ENCODE results near the gene MALAT1. TPM values are rescaled to one million over a fixed set of nuclear protein-coding genes. Genes with fewer than 3 reads are reported as not detected.
A peak's percentile ranks its signal among the peaks of the same experiment; 100 is the strongest.

The MALAT1 gene
- total and polyA plus RNA-seq, 2 of the 13 experiments (the other 11 are each of a cell fraction or from before 2014, with no cell fraction given) = 143 to 1,237 TPM

GRCh38 chr11:65468874-65469333 is 29.9 kb upstream of the MALAT1 start (continued):
- TF ChIP-seq, protein P1, sequence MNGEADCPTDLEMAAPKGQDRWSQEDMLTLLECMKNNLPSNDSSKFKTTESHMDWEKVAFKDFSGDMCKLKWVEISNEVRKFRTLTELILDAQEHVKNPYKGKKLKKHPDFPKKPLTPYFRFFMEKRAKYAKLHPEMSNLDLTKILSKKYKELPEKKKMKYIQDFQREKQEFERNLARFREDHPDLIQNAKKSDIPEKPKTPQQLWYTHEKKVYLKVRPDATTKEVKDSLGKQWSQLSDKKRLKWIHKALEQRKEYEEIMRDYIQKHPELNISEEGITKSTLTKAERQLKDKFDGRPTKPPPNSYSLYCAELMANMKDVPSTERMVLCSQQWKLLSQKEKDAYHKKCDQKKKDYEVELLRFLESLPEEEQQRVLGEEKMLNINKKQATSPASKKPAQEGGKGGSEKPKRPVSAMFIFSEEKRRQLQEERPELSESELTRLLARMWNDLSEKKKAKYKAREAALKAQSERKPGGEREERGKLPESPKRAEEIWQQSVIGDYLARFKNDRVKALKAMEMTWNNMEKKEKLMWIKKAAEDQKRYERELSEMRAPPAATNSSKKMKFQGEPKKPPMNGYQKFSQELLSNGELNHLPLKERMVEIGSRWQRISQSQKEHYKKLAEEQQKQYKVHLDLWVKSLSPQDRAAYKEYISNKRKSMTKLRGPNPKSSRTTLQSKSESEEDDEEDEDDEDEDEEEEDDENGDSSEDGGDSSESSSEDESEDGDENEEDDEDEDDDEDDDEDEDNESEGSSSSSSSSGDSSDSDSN (CRISPR knock-in tag; IDR thresholded peaks at IDR 0.05) = no peak
- no peak for TF ChIP-seq SRSF4 (IDR thresholded peaks at IDR 0.05; ENCODE audit: low read depth, low read length, poor library complexity, severe bottlenecking)
- peak; percentile 44; the same call in 1 of the 2 replicates for TF ChIP-seq KAT7 (CRISPR knock-in tag; IDR thresholded peaks at IDR 0.05; ENCODE audit: borderline replicate concordance)
- TF ChIP-seq ZEB1 (IDR thresholded peaks at IDR 0.05; ENCODE audit: insufficient replicate concordance, low read depth) = no peak
- TF ChIP-seq RCOR2 (CRISPR knock-in tag; IDR thresholded peaks at IDR 0.05) = no peak
- no peak for TF ChIP-seq ZNF335 (CRISPR knock-in tag; IDR thresholded peaks at IDR 0.05)
- no peak for TF ChIP-seq E2F1 (CRISPR knock-in tag; IDR thresholded peaks at IDR 0.05)
- no peak for TF ChIP-seq ZFP1 (CRISPR knock-in tag; IDR thresholded peaks at IDR 0.05)
- no peak for TF ChIP-seq ZNF772 (CRISPR knock-in tag; IDR thresholded peaks at IDR 0.05)
- TF ChIP-seq ATF7-NPFF (CRISPR knock-in tag; IDR thresholded peaks at IDR 0.05; ENCODE audit: low read depth) = no peak
- peak; percentile 49; the same call in 1 of the 3 replicates for TF ChIP-seq MXI1 (IDR thresholded peaks at IDR 0.05; ENCODE audit: borderline replicate concordance, low read depth, low read length)
- no peak for TF ChIP-seq NFKB2 (CRISPR knock-in tag; IDR thresholded peaks at IDR 0.05; ENCODE audit: borderline replicate concordance)
- no peak for TF ChIP-seq ZNF678 (CRISPR knock-in tag; IDR thresholded peaks at IDR 0.05)
- TF ChIP-seq NR2F6 (IDR thresholded peaks at IDR 0.05) = no peak
- TF ChIP-seq NR2F6 (CRISPR knock-in tag; IDR thresholded peaks at IDR 0.05) = no peak
- TF ChIP-seq HES4 (CRISPR knock-in tag; IDR thresholded peaks at IDR 0.05; ENCODE audit: borderline replicate concordance) = no peak
- no peak for TF ChIP-seq ZNF777 (CRISPR knock-in tag; IDR thresholded peaks at IDR 0.05)
- TF ChIP-seq ZNF367 (CRISPR knock-in tag; IDR thresholded peaks at IDR 0.05; ENCODE audit: borderline replicate concordance) = no peak
- no peak for TF ChIP-seq ZNF101 (CRISPR knock-in tag; IDR thresholded peaks at IDR 0.05; ENCODE audit: borderline replicate concordance, low read depth)
- TF ChIP-seq ZNF234 (CRISPR knock-in tag; conservative IDR thresholded peaks at IDR 0.05) = no peak
- no peak for TF ChIP-seq ZC3H4 (CRISPR knock-in tag; IDR thresholded peaks at IDR 0.05; ENCODE audit: borderline replicate concordance)
- TF ChIP-seq, protein P2, sequence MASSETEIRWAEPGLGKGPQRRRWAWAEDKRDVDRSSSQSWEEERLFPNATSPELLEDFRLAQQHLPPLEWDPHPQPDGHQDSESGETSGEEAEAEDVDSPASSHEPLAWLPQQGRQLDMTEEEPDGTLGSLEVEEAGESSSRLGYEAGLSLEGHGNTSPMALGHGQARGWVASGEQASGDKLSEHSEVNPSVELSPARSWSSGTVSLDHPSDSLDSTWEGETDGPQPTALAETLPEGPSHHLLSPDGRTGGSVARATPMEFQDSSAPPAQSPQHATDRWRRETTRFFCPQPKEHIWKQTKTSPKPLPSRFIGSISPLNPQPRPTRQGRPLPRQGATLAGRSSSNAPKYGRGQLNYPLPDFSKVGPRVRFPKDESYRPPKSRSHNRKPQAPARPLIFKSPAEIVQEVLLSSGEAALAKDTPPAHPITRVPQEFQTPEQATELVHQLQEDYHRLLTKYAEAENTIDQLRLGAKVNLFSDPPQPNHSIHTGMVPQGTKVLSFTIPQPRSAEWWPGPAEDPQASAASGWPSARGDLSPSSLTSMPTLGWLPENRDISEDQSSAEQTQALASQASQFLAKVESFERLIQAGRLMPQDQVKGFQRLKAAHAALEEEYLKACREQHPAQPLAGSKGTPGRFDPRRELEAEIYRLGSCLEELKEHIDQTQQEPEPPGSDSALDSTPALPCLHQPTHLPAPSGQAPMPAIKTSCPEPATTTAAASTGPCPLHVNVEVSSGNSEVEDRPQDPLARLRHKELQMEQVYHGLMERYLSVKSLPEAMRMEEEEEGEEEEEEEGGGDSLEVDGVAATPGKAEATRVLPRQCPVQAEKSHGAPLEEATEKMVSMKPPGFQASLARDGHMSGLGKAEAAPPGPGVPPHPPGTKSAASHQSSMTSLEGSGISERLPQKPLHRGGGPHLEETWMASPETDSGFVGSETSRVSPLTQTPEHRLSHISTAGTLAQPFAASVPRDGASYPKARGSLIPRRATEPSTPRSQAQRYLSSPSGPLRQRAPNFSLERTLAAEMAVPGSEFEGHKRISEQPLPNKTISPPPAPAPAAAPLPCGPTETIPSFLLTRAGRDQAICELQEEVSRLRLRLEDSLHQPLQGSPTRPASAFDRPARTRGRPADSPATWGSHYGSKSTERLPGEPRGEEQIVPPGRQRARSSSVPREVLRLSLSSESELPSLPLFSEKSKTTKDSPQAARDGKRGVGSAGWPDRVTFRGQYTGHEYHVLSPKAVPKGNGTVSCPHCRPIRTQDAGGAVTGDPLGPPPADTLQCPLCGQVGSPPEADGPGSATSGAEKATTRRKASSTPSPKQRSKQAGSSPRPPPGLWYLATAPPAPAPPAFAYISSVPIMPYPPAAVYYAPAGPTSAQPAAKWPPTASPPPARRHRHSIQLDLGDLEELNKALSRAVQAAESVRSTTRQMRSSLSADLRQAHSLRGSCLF (CRISPR knock-in tag; IDR thresholded peaks at IDR 0.05; ENCODE audit: borderline replicate concordance) = no peak
- no peak for TF ChIP-seq ZMAT3 (CRISPR knock-in tag; conservative IDR thresholded peaks at IDR 0.05)
- TF ChIP-seq ZNF773 (CRISPR knock-in tag; IDR thresholded peaks at IDR 0.05; ENCODE audit: borderline replicate concordance) = no peak
- TF ChIP-seq REXO4 (CRISPR knock-in tag; IDR thresholded peaks at IDR 0.05; ENCODE audit: borderline replicate concordance) = no peak

Data from HepG2 (cell line).